Karpas-422 (cell line): ENCODE data around the gene MARCHF11. TPM values are rescaled to one million over a fixed set of nuclear protein-coding genes. Genes with fewer than 3 reads are reported as not detected.

ENCODE experiments used
- DNase-seq: peaks from one replicate; pipeline ENCODE4 v3.0.0-alpha.2; 2015
- H2AFZ ChIP-seq: fragments of 200-600 bp; sonication (generic); 2 replicates; pipeline ENCODE4 v1.6.1; 2014; ENCODE audit warnings: antibody characterized with exemption, low read length, mixed read lengths
- H3K27ac ChIP-seq: fragments of 200-600 bp; sonication (generic); 2 replicates; pipeline ENCODE4 v1.5.1; 2014; ENCODE audit warnings: mild to moderate bottlenecking, low read length, moderate library complexity
- H3K27me3 ChIP-seq: fragments of 200-600 bp; sonication (generic); 2 replicates; pipeline ENCODE4 v1.6.1; 2014; ENCODE audit warnings: low read length, mixed read lengths
- H3K36me3 ChIP-seq: fragments of 200-600 bp; sonication (generic); 2 replicates; pipeline ENCODE4 v1.6.1; 2014; ENCODE audit warnings: low read length, mixed read lengths; ENCODE audit not compliant: insufficient read depth
- H3K4me1 ChIP-seq: fragments of 200-600 bp; sonication (generic); 2 replicates; pipeline ENCODE4 v1.6.1; 2014; ENCODE audit warnings: mild to moderate bottlenecking, low read length, mixed read lengths
- H3K4me2 ChIP-seq: fragments of 200-600 bp; sonication (generic); 2 replicates; pipeline ENCODE4 v1.6.1; 2014; ENCODE audit warnings: low read length, low read depth, mild to moderate bottlenecking; ENCODE audit not compliant: poor library complexity, severe bottlenecking
- H3K4me3 ChIP-seq: fragments of 200-600 bp; sonication (generic); 2 replicates; pipeline ENCODE4 v1.5.1; 2014; ENCODE audit warnings: mild to moderate bottlenecking, antibody characterized with exemption, low read length, mixed read lengths
- H3K79me2 ChIP-seq: fragments of 200-600 bp; sonication (generic); 2 replicates; pipeline ENCODE4 v1.6.1; 2014; ENCODE audit warnings: mild to moderate bottlenecking, low read length, mixed read lengths
- H3K9ac ChIP-seq: fragments of 200-600 bp; sonication (generic); 2 replicates; pipeline ENCODE4 v1.6.0; 2014; ENCODE audit warnings: low read length
- H3K9me2 ChIP-seq: fragments of 200-600 bp; sonication (generic), shearing (Covaris generic); replicated peaks from 2 replicates; pipeline ENCODE4 v1.6.0; 2014; ENCODE audit warnings: mild to moderate bottlenecking, low read length, moderate library complexity; ENCODE audit not compliant: insufficient read depth
- H3K9me3 ChIP-seq: fragments of 300-700, 200-600 bp; sonication (generic); 2 replicates; pipeline ENCODE4 v1.6.1; 2014; ENCODE audit warnings: low read length, mixed read lengths
- H4K20me1 ChIP-seq: fragments of 200-600 bp; sonication (generic); 2 replicates; pipeline ENCODE4 v1.6.1; 2014; ENCODE audit warnings: mild to moderate bottlenecking, antibody characterized with exemption, low read length, low read depth; ENCODE audit not compliant: insufficient read depth
- total RNA-seq: library from RNA; depleted of rRNA; stranded (reverse); fragments of >200 nt; shearing (Covaris generic); gene quantifications from 2 replicates; pipeline ENCODE4 v1.2.3, GENCODE V29; 2014; ENCODE audit warnings: low replicate concordance

Gene MARCHF11
- total RNA-seq, 1 experiment from 2014 or later, result not detected

GRCh38 chr5:16064135-16064893 lies 115.3 kb downstream of the MARCHF11 start:
- Histone ChIP-seq H4K20me1 (no peaks in the 10 kb centered on the region), H3K9ac (no peak overlapping the region), H3K9me2 (no peaks in the 10 kb centered on the region), H3K4me2 (no peak overlapping the region), H3K9me3 (no peaks in the 10 kb centered on the region), H3K79me2 (no peaks in the 10 kb centered on the region), H3K27me3 (no peaks in the 10 kb centered on the region), H2AFZ (no peak overlapping the region), H3K4me3 (no peak overlapping the region), H3K27ac (no peak overlapping the region), H3K4me1 (no peaks in the 10 kb centered on the region), H3K36me3 (no peaks in the 10 kb centered on the region)
- DNase-seq, result no peak

GRCh38 chr5:16061163-16061562 lies 118.4 kb downstream of the MARCHF11 start:
- no peak overlapping the region for H3K4me2 ChIP-seq
- no peaks in the 10 kb centered on the region for H3K36me3 ChIP-seq
- no peaks in the 10 kb centered on the region for H3K9me2 ChIP-seq
- peaks cover 4% of the 10 kb centered on the region; the same call in 1 of the 2 replicates for H3K9me3 ChIP-seq
- no peak overlapping the region for H3K9ac ChIP-seq
- H3K27ac ChIP-seq, result no peak overlapping the region
- no peaks in the 10 kb centered on the region for H3K4me1 ChIP-seq
- no peaks in the 10 kb centered on the region for H3K27me3 ChIP-seq
- no peak for DNase-seq
- H3K79me2 ChIP-seq, result no peaks in the 10 kb centered on the region
- no peak overlapping the region for H3K4me3 ChIP-seq
- H2AFZ ChIP-seq, result no peak overlapping the region
- no peaks in the 10 kb centered on the region for H4K20me1 ChIP-seq

- H3K79me2 ChIP-seq, result no peaks in the 10 kb centered on the region
- no peaks in the 10 kb centered on the region for H3K4me1 ChIP-seq
- peaks cover 9% of the 10 kb centered on the region for H3K9me3 ChIP-seq
- no peak overlapping the region for H3K27ac ChIP-seq
- no peaks in the 10 kb centered on the region for H3K27me3 ChIP-seq
- no peaks in the 10 kb centered on the region for H3K9me2 ChIP-seq
- DNase-seq, result no peak
- H3K4me2 ChIP-seq, result no peak overlapping the region
- H2AFZ ChIP-seq, result no peak overlapping the region
- no peaks in the 10 kb centered on the region for H4K20me1 ChIP-seq
- no peak overlapping the region for H3K9ac ChIP-seq
- H3K36me3 ChIP-seq, result no peaks in the 10 kb centered on the region
- H3K4me3 ChIP-seq, result no peak overlapping the region
Observed at GRCh38 chr5:16057277-16057676, 122.3 kb downstream of the MARCHF11 start.

GRCh38 chr5:16051246-16051755 lies 128.3 kb downstream of the MARCHF11 start:
- H3K36me3 ChIP-seq, result no peaks in the 10 kb centered on the region
- no peak overlapping the region for H3K9ac ChIP-seq
- H3K27ac ChIP-seq, result no peak overlapping the region
- H3K9me3 ChIP-seq, result peaks cover 5% of the 10 kb centered on the region; the same call in 1 of the 2 replicates
- no peak overlapping the region for H3K4me3 ChIP-seq
- H3K9me2 ChIP-seq, result no peaks in the 10 kb centered on the region
- no peak for DNase-seq
- H3K4me1 ChIP-seq, result no peaks in the 10 kb centered on the region
- no peak overlapping the region for H2AFZ ChIP-seq
- no peaks in the 10 kb centered on the region for H3K27me3 ChIP-seq
- H3K4me2 ChIP-seq, result no peak overlapping the region
- no peaks in the 10 kb centered on the region for H3K79me2 ChIP-seq
- no peaks in the 10 kb centered on the region for H4K20me1 ChIP-seq

- Histone ChIP-seq H3K79me2 (no peaks in the 10 kb centered on the region), H3K27me3 (no peaks in the 10 kb centered on the region), H3K36me3 (no peaks in the 10 kb centered on the region), H3K4me1 (no peaks in the 10 kb centered on the region), H3K9me2 (no peaks in the 10 kb centered on the region), H4K20me1 (no peaks in the 10 kb centered on the region), H2AFZ (no peak overlapping the region), H3K27ac (no peak overlapping the region), H3K4me3 (no peak overlapping the region), H3K9me3 (peaks cover 6% of the 10 kb centered on the region; the same call in 1 of the 2 replicates), H3K4me2 (no peak overlapping the region), H3K9ac (no peak overlapping the region)
- DNase-seq, result no peak
Observed at GRCh38 chr5:16050414-16050813, 129.2 kb downstream of the MARCHF11 start.

- H3K27ac ChIP-seq, result no peak overlapping the region
- no peaks in the 10 kb centered on the region for H3K79me2 ChIP-seq
- no peaks in the 10 kb centered on the region for H3K4me1 ChIP-seq
- H3K9ac ChIP-seq, result no peak overlapping the region
- peaks cover 8% of the 10 kb centered on the region; the same call in 1 of the 2 replicates for H3K9me3 ChIP-seq
- H3K36me3 ChIP-seq, result no peaks in the 10 kb centered on the region
- no peak overlapping the region for H3K4me3 ChIP-seq
- DNase-seq, result no peak
- H2AFZ ChIP-seq, result no peak overlapping the region
- no peaks in the 10 kb centered on the region for H3K27me3 ChIP-seq
- no peaks in the 10 kb centered on the region for H3K9me2 ChIP-seq
- no peaks in the 10 kb centered on the region for H4K20me1 ChIP-seq
- no peak overlapping the region for H3K4me2 ChIP-seq
Observed at GRCh38 chr5:16049761-16050160, 129.8 kb downstream of the MARCHF11 start.

- H3K4me3 ChIP-seq, result no peak overlapping the region
- no peak overlapping the region for H3K9ac ChIP-seq
- peaks cover 10% of the 10 kb centered on the region for H3K9me3 ChIP-seq
- H3K79me2 ChIP-seq, result no peaks in the 10 kb centered on the region
- DNase-seq, result no peak
- H3K4me1 ChIP-seq, result no peaks in the 10 kb centered on the region
- no peak overlapping the region for H3K4me2 ChIP-seq
- H3K27me3 ChIP-seq, result no peaks in the 10 kb centered on the region
- no peak overlapping the region for H3K27ac ChIP-seq
- H4K20me1 ChIP-seq, result no peaks in the 10 kb centered on the region
- no peaks in the 10 kb centered on the region for H3K36me3 ChIP-seq
- H3K9me2 ChIP-seq, result no peaks in the 10 kb centered on the region
- H2AFZ ChIP-seq, result no peak overlapping the region
Observed at GRCh38 chr5:16048132-16048531, 131.5 kb downstream of the MARCHF11 start.

- Histone ChIP-seq H3K4me3 (no peak overlapping the region), H3K36me3 (no peaks in the 10 kb centered on the region), H4K20me1 (no peaks in the 10 kb centered on the region), H3K4me2 (no peak overlapping the region), H3K4me1 (no peaks in the 10 kb centered on the region), H3K27ac (no peak overlapping the region), H3K9me3 (peaks cover 20% of the 10 kb centered on the region), H2AFZ (no peak overlapping the region), H3K9ac (no peak overlapping the region), H3K27me3 (no peaks in the 10 kb centered on the region), H3K79me2 (no peaks in the 10 kb centered on the region), H3K9me2 (no peaks in the 10 kb centered on the region)
- DNase-seq, result no peak
Observed at GRCh38 chr5:16043349-16043965, 136.1 kb downstream of the MARCHF11 start.
